DND-41 (cell line): ENCODE data around the gene PEAK1.
A peak's percentile ranks its signal among the peaks of the same experiment; 100 is the strongest.
"Not testable (repeated sequence)": the region's sequence is repeated elsewhere in the genome, so short reads cannot be mapped to it uniquely, and the experiment has no call there.

Source experiments
- ATAC-seq: fragments of 200-7000 bp; cut with Tn5 transposase; 3 replicates; pipeline ENCODE4 v1.9.1; 2021; ENCODE audit warnings: low read depth; ENCODE audit not compliant: insufficient read depth
- DNase-seq: peaks from one replicate; pipeline ENCODE4 v3.0.0-alpha.2; 2020
- H2AFZ ChIP-seq: 2 replicates; pipeline ENCODE4 v1.6.0; 2012; ENCODE audit warnings: low read depth, low read length
- H3K27ac ChIP-seq: 2 replicates; pipeline ENCODE4 v1.5.1; 2012; ENCODE audit warnings: low read length, inconsistent platforms
- H3K27me3 ChIP-seq: fragments of 200-600 bp; sonication (generic); 2 replicates; pipeline ENCODE4 v1.6.0; 2012; ENCODE audit warnings: low read length, mild to moderate bottlenecking, inconsistent platforms; ENCODE audit not compliant: insufficient read depth, poor library complexity
- H3K36me3 ChIP-seq: 2 replicates; pipeline ENCODE4 v1.5.1; 2012; ENCODE audit warnings: low read length, inconsistent platforms; ENCODE audit not compliant: insufficient read depth
- H3K4me1 ChIP-seq: 2 replicates; pipeline ENCODE4 v1.5.1; 2012; ENCODE audit warnings: mild to moderate bottlenecking, low read length; ENCODE audit not compliant: insufficient read depth
- H3K4me2 ChIP-seq: 2 replicates; pipeline ENCODE4 v1.6.0; 2012; ENCODE audit warnings: mild to moderate bottlenecking, moderate library complexity, low read length, inconsistent platforms; ENCODE audit not compliant: insufficient read depth
- H3K4me3 ChIP-seq, 2 experiments: fragments of 200-600 bp in 1 of 2; shearing (Covaris generic) in 1 of 2; 2 replicates each; pipeline ENCODE4 v1.5.1; 2012 to 2016; ENCODE audit warnings: inconsistent platforms in 2 of 2, low read length in 2 of 2, mild to moderate bottlenecking in 2 of 2, low read depth in 1 of 2, moderate library complexity in 1 of 2
- H3K79me2 ChIP-seq: 2 replicates; pipeline ENCODE4 v1.6.0; 2012; ENCODE audit warnings: low read length, inconsistent platforms; ENCODE audit not compliant: insufficient read depth
- H3K9ac ChIP-seq: 2 replicates; pipeline ENCODE4 v1.6.0; 2012; ENCODE audit warnings: low read depth, mild to moderate bottlenecking, inconsistent platforms, low read length, moderate library complexity
- H3K9me3 ChIP-seq: 2 replicates; pipeline ENCODE4 v1.5.1; 2012; ENCODE audit warnings: low read length, moderate library complexity, mild to moderate bottlenecking, inconsistent platforms; ENCODE audit not compliant: insufficient read depth, severe bottlenecking
- H4K20me1 ChIP-seq: 2 replicates; pipeline ENCODE4 v1.6.0; 2012; ENCODE audit warnings: low read length; ENCODE audit not compliant: insufficient read depth
- EZH2 ChIP-seq: IDR thresholded peaks from 3 replicates; pipeline ENCODE4 v1.6.1; 2012; ENCODE audit warnings: borderline replicate concordance, low read depth, mild to moderate bottlenecking, moderate library complexity, low read length, inconsistent platforms; ENCODE audit not compliant: severe bottlenecking
- TF ChIP-seq, protein P1 (sequence below): IDR thresholded peaks from 2 replicates; pipeline ENCODE4 v1.5.1; 2012; ENCODE audit warnings: borderline replicate concordance, low read length, moderate library complexity, mild to moderate bottlenecking; ENCODE audit not compliant: poor library complexity, severe bottlenecking; ENCODE audit errors: extremely low read depth

PEAK1 gene

DNA sequence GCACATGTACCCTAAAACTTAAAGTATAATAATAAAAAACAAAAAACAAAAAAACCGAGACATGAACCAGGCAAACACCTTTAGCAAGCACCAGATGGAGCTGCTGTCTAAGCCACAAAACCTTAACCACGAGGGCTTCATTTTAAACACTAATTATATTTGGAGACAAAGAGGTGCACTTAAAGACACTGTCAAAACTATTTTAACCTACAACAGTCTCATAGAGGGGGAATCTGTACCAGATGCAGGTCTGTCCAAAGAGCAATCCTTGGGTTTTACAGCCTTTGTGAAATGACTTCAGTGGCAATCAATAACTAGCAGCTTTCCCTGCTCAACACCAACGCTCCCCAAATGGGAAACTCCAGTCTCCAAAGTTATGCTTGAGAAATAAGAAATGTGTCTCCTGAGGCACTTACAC lies 233.3 kb downstream of the PEAK1 start:
- Histone ChIP-seq H3K4me2 (0 out of 2 replicates have a peak overlapping the region, but pooled peaks have one; percentile 60), H3K4me3 (no peak overlapping the region), H3K4me1 (peaks cover 42% of the 10 kb centered on the region), H3K36me3 (no peaks in the 10 kb centered on the region), H3K27ac (peak overlapping the region; percentile 86), H3K9me3 (no peaks in the 10 kb centered on the region), H4K20me1 (no peaks in the 10 kb centered on the region), H3K79me2 (no peaks in the 10 kb centered on the region), H3K27me3 (no peaks in the 10 kb centered on the region), H3K9ac (0 out of 2 replicates have a peak overlapping the region, but pooled peaks have one; percentile 13), H2AFZ (no peak overlapping the region)
- no peak for TF ChIP-seq EZH2
- TF ChIP-seq, protein P1, sequence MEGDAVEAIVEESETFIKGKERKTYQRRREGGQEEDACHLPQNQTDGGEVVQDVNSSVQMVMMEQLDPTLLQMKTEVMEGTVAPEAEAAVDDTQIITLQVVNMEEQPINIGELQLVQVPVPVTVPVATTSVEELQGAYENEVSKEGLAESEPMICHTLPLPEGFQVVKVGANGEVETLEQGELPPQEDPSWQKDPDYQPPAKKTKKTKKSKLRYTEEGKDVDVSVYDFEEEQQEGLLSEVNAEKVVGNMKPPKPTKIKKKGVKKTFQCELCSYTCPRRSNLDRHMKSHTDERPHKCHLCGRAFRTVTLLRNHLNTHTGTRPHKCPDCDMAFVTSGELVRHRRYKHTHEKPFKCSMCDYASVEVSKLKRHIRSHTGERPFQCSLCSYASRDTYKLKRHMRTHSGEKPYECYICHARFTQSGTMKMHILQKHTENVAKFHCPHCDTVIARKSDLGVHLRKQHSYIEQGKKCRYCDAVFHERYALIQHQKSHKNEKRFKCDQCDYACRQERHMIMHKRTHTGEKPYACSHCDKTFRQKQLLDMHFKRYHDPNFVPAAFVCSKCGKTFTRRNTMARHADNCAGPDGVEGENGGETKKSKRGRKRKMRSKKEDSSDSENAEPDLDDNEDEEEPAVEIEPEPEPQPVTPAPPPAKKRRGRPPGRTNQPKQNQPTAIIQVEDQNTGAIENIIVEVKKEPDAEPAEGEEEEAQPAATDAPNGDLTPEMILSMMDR, result peak; percentile 74
- ATAC-seq (peak; percentile 50; the same call in 1 of the 3 replicates), DNase-seq (peak; percentile 20)

DNA sequence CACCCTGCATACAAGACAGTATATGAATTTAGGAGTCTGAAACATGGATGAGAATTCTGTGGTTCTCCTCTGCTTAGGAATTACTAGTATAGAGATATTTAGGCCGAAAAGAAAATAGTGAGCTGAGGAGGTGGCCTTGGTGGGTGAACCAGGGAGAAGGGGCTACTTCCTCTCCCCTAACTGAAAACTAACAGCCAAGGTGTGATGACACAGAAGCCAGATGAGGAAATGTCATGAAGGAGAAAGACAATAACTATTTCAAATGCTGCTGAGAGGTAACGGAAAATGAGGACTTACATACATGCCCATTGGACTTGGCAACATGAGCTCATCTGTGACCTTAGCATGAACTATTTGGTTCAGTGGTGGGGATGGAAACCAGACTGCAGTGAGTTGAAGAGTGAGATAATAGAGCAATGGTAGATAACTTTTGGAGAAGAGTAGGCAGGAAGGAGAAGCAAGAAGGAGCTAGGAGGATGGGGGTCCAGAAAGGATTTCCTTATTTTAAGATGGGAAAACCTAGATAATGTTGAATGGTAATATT lies 234.6 kb downstream of the PEAK1 start:
- Histone ChIP-seq H3K27me3 (no peaks in the 10 kb centered on the region), H2AFZ (no peak overlapping the region), H3K36me3 (no peaks in the 10 kb centered on the region), H3K9me3 (no peaks in the 10 kb centered on the region), H3K27ac (no peak overlapping the region), H3K79me2 (no peaks in the 10 kb centered on the region), H4K20me1 (no peaks in the 10 kb centered on the region), H3K9ac (no peak overlapping the region), H3K4me1 (peaks cover 46% of the 10 kb centered on the region), H3K4me2 (no peak overlapping the region), H3K4me3 (no peak overlapping the region)
- no peak for DNase-seq
- no peak for ATAC-seq
- TF ChIP-seq, protein P1, result no peak

DNA sequence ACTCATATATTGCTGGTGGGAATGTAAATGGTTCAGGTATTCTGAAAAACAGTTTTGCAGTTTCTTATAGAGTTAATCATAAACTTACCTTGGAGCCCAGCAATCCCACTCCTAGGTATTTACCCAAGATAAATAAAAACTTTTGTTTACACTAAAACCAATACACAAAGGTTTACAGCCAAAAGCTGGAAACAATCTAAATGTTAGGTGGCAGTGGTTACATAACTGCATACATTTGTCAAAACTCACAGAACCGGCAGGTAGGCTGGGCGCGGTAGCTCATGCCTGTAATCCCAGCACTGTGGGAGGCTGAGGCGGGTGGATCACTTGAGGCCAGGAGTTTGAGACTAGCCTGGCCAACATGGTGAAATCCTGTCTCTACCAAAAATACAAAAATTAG lies 235.6 kb downstream of the PEAK1 start:
- not testable (repeated sequence) for H3K4me2 ChIP-seq, H4K20me1 ChIP-seq, ATAC-seq, H3K27me3 ChIP-seq, H3K79me2 ChIP-seq, H3K9ac ChIP-seq, H3K9me3 ChIP-seq, H3K36me3 ChIP-seq, H3K27ac ChIP-seq, H2AFZ ChIP-seq, DNase-seq, H3K4me3 ChIP-seq
- H3K4me1 ChIP-seq, result peaks cover 51% of the 10 kb centered on the region

DNA sequence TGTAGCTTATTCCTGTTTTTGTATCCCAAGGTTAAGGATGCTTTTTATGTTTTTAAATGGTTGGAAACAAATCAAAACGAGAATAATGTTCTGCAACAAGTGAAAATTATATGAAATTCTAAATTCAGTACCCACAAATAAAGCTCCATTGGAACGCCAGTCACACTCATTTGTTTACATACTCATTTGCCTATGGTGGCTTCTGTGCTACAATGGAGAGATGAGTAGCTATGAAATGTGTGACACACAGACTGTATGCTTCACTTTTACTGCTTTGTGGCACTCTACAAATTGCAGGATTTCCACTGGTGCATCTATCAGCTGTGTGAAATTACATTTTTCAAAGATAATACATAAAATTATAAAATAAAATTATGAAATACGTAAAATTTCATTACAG lies 236.8 kb downstream of the PEAK1 start:
- DNase-seq, result no peak
- no peak overlapping the region for H2AFZ ChIP-seq
- no peaks in the 10 kb centered on the region for H3K27me3 ChIP-seq
- no peak overlapping the region for H3K4me3 ChIP-seq
- H3K27ac ChIP-seq, result no peak overlapping the region
- H3K4me2 ChIP-seq, result no peak overlapping the region
- peaks cover 46% of the 10 kb centered on the region for H3K4me1 ChIP-seq
- H3K9ac ChIP-seq, result no peak overlapping the region
- H3K9me3 ChIP-seq, result no peaks in the 10 kb centered on the region
- ATAC-seq, result no peak
- no peaks in the 10 kb centered on the region for H4K20me1 ChIP-seq
- 0 out of 2 replicates have a peak, but pooled peaks cover 6% of the 10 kb centered on the region for H3K36me3 ChIP-seq
- no peaks in the 10 kb centered on the region for H3K79me2 ChIP-seq
- no peak for TF ChIP-seq EZH2
- TF ChIP-seq, protein P1, result no peak
